ENCODE data around the gene RCSD1.

DNA sequence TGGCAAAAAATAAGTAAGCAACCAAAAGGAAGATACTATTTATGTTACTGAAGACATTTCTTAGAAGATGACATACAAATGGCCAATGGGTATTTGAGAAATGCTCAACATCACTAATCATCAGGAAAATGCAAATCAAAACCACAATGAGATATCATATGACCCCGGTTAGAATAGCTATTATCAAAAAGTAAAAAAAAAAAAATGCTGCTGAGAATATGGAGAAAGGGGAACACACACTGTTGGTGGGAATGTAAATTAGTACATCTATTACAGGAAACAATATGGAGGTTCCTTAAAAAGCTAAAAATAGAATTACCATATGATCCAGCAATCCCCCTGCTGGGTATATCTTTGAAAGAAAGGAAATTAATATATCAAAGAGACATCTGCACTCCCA is 42.2 kb upstream of the RCSD1 start:
- TF ChIP-seq CTCF (conservative IDR thresholded peaks at IDR 0.05; ENCODE audit: low read length), result no peak
- no peak for TF ChIP-seq EZH2phosphoT487 (IDR thresholded peaks at IDR 0.05; ENCODE audit: borderline replicate concordance)
